Measurements from ENCODE around the gene DAZAP1.

GRCh38 chr19:1369214-1369805, 38.1 kb upstream of the DAZAP1 start:
- no peak for TF ChIP-seq CTCF (conservative IDR thresholded peaks at IDR 0.05)
- TF ChIP-seq EZH2 (IDR thresholded peaks at IDR 0.05; ENCODE audit: low read depth), result no peak

Measured in PC-9 (cell line).